Right forelimb (tissue), 1 donor: ENCODE data around the gene OR8H2.
"Not testable (repeated sequence)": the region's sequence is repeated elsewhere in the genome, so short reads cannot be mapped to it uniquely, and the experiment has no call there.

Experiments used
- DNase-seq: peaks from one replicate; pipeline ENCODE4 v3.0.0-alpha.2; 2018

The OR8H2 gene

GRCh38 chr11:56103210-56103737 lies at the start of gene OR8H2:
Gene OR8H2 (plus strand): TSS chr11:56103687. CDS start chr11:56105043, 1,356 bp downstream.
- no peak for DNase-seq

- not testable (repeated sequence) for DNase-seq
These were observed 47.1 kb upstream of the OR8H2 start for GRCh38 chr11:56056366-56056765.

- DNase-seq: not testable (repeated sequence)
These were observed 45.7 kb upstream of the OR8H2 start for GRCh38 chr11:56057661-56058237.

GRCh38 chr11:56058260-56058780 lies 45.2 kb upstream of the OR8H2 start:
- not testable (repeated sequence) for DNase-seq

- DNase-seq: no peak
These were observed 36.5 kb upstream of the OR8H2 start for GRCh38 chr11:56066980-56067379.

- DNase-seq: no peak
These were observed 13.8 kb upstream of the OR8H2 start for GRCh38 chr11:56089697-56090096.

GRCh38 chr11:56093008-56093407 lies 10.5 kb upstream of the OR8H2 start, which contains the start of gene OR8I2:
Gene OR8I2 (plus strand): TSS chr11:56093308. CDS start chr11:56093308, 0 bp downstream.
- no peak for DNase-seq

- no peak for DNase-seq
These were observed 18.6 kb downstream of the OR8H2 start, which contains the start of gene OR8H3 for GRCh38 chr11:56122073-56122472. Gene OR8H3 (plus strand): TSS chr11:56122373. CDS start chr11:56122373, 0 bp downstream.

GRCh38 chr11:56140151-56140661 lies 36.7 kb downstream of the OR8H2 start, which contains the start of gene OR8J3:
Gene OR8J3 (minus strand): TSS chr11:56140201. CDS start chr11:56137718, 2,483 bp downstream.
- DNase-seq: no peak

GRCh38 chr11:56143681-56144080 lies 40.2 kb downstream of the OR8H2 start:
- not testable (repeated sequence) for DNase-seq

- DNase-seq: no peak
These were observed 47.9 kb downstream of the OR8H2 start for GRCh38 chr11:56151376-56151775.

GRCh38 chr11:56152333-56152732 lies 48.8 kb downstream of the OR8H2 start:
- no peak for DNase-seq
